NOMO-1 treated with dmso at 0.1 percent for 144 hours (cell line): ENCODE data around the gene MUC4.

ENCODE experiments used
- DNase-seq: peaks from one replicate; lab custom pipeline; 2025; ENCODE audit not compliant: unreplicated experiment; lab: John Stamatoyannopoulos, UW

Gene MUC4

DNA sequence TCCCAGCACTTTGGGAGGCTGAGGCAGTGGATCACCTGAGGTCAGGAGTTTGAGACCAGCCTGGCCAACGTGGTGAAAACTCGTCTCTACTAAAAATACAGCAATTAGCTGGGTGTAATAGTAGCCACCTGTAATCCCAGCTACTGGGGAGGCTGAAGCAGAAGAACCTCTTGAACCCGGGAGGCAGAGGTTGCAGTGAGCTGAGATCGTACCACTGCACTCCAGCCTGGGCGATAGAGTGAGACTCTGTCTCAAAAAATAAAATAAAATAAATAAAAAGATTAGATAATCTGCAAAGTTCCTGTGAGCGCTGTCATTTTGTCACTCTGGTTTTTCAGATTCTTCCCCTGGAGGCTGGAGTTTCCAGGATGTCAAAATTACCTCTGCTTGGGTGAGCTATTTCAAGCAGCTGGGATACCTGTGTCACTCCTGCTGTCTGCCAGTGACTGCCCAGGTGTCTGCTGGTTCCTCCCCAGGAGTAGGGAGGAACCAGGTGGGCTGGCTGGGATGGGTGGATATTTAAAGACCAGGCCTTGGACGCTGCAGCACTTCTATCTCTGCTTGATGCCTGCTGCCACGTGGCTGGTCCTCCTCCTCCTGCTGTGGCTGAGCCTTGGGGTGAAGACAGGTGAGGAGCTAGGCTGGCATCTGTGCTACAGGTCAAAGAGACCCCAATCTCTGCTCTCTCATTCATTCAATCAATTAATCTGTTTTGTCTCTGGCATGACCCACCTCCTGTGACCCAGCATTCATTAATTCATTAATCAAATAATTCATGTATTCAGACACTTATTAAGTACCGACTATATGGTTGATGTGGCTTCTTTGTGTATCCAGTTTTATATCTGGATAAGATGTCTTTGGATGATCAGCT lies 110.5 kb downstream of the MUC4 start:
- no peak for DNase-seq

DNA sequence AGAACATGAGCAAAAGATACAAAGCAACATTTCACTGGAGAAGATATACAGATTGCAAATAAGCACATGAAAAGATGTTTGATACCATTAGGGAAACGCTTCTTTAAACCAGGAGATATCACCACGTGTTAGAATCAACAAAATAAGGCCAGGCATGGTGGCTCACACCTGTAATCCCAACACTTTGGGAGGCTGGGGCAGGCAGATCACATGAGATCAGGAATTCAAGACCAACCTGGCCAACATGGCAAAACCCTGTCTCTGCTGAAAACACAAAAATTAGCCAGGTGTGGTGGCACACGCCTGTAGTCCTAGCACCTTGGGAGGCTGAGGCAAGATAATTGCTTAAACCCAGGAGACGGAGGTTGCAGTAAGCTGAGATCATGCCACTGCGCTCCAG lies 111.4 kb downstream of the MUC4 start:
- DNase-seq, result no peak

DNA sequence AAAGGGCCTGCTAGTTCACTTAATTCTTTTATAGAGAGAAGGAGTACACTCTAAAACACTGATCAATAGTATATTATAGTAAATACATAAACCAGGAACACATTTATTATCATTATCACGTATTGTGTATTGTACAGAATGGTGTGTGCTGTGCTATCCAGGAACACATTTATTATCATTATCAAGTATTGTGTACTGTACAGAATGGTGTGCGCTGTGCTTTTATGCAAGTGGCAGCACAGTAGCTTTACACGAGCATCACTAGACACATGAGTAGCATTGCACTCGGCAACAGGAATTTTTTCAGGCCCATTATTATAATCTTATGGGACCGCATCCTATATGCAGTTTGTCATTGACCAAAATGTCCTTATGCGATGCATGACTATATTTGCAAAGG lies 111.9 kb downstream of the MUC4 start:
- DNase-seq, result no peak

DNA sequence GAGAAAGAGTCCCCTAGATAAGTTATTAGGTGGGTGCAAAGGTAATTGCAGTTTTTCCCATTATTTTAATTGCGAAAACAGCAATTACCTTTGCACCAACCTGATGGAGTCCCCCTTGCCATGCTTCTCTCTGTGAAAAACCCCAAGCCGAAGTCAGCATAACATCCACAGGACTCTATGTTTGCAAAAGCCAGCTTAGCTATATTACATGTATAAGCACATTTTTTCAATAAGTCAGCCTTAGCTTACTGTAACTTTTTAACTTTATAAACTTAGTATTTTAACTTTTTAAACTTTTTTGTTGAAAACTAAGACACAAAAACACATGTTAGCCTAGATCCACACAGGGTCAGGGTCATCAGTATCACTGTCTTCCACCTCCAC lies 112.3 kb downstream of the MUC4 start:
- no peak for DNase-seq

DNA sequence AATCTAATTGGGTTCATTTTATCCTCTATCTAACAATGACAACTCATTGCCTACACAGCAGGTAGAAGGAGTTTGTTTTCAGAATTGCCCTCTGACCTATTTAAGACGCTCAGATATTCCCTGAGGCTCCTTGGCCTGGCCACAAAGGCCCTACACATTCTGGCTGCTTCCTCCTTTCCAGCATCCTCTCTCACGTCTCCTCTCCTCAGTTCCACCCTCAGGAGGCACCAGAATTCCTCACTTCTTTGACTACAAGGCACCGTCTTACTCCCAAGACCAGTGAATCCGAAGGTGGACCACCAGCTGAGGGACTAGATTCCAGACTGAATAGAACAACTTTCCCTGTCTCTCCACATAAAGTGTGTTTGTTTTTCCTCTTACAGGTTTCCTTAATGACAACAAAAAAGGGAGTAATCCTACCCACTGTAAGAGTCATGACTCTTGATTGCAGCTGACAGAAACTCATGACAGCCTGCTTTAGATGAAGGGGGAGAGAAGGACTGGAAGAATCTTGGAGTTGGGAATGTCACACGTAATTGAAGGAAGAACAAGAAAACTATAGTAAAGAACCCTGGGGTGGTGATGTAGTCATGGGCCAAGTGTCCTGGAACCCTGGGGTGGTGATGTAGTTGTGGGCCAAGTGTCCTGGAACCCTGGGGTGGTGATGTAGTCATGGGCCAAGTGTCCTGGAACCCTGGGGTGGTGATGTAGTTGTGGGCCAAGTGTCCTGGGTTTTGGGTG lies 112.9 kb downstream of the MUC4 start:
- DNase-seq, result no peak

DNA sequence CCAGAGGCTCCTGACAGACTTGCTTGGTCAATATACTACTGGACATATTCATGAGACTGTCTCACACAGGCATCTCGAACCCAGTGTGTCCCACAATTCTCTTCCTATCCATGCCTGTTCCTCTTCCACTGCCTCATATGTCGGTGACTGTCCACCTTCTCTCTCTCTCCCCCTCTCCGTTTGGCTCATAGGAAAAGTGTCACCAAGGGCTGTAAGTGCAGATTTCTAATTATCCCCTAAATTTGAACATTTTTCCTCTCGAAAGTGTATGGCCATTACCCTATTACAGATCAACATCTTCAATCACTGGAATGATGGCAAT lies 113.4 kb downstream of the MUC4 start:
- DNase-seq, result no peak

DNA sequence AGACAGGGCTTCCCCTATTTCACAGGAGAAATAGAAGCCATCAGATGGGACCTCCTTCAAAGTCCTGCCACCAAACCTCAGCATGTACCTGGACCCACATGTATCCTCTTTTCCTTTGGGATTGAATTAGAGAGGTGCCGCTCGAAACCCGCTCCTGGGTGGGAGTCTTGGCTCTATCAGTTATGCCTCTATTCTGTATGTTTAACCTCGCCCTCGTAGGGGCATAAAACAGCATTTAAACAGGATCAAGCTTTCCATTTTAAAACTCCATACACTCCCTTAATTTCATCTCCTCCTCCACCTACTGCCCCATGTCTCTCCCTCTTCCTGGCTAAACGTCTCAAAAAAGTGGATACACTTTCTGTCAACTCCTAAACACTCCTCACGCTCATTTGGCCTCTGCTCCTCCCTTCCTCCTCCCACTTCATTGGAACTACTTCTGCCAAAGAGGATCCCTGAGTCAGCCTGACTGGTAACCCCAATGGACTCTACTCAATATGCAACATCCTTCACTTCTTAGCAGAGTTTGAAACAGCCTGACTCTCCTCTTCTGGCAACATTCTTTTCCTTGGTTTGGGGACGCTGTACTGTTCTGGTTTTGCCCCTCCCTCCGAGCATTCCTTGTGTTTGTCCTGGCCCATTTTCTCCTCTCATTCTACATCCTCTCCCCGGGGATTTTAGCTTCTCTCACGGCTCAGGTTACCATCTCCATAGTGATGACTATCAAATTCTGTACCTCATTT lies 114.0 kb downstream of the MUC4 start:
- no peak for DNase-seq
